Stomach (tissue), 9 donors: ENCODE data around the gene PFDN2. TPM values are rescaled to one million over a fixed set of nuclear protein-coding genes. Genes with fewer than 3 reads are reported as not detected.

Source experiments
- DNase-seq, 2 donors: peaks; one replicate each; pipeline versions ENCODE4 v3.0.0 to v3.0.0-alpha.2; 2013 to 2019
- H3K27ac ChIP-seq, 5 donors: fragments of 200-600 bp in 4 of 5; sonication (generic) in 4 of 5; one replicate each; pipeline ENCODE4 v1.5.1; 2013 to 2019; ENCODE audit warnings: mild to moderate bottlenecking in 1 of 5, moderate library complexity in 1 of 5
- H3K27me3 ChIP-seq, 3 donors: fragments of 200-600 bp; sonication (generic); one replicate each; pipeline ENCODE4 v1.5.1; 2017 to 2019; ENCODE audit warnings: mixed run types in 1 of 3
- H3K36me3 ChIP-seq, 4 donors: fragments of 200-600 bp; sonication (generic); 1 replicate in 3 of 4; 2 replicates in 1 of 4; pipeline ENCODE4 v1.5.1; 2016 to 2019
- H3K4me1 ChIP-seq, 4 donors: fragments of 200-600 bp; sonication (generic); one replicate each; pipeline ENCODE4 v1.5.1; 2016 to 2019
- H3K4me3 ChIP-seq, 4 donors: fragments of 200-600 bp; sonication (generic) in 3 of 4; one replicate each; pipeline ENCODE4 v1.5.1; 2016 to 2019; ENCODE audit warnings: mild to moderate bottlenecking in 1 of 4
- H3K9me3 ChIP-seq, 4 donors: fragments of 200-600 bp; sonication (generic); one replicate each; pipeline ENCODE4 v1.5.1; 2016 to 2019
- EP300 ChIP-seq: sonication (generic); formaldehyde crosslinking; IDR thresholded peaks from one replicate; pipeline ENCODE4 v1.6.1; 2017; ENCODE audit warnings: antibody characterized with exemption
- POLR2A ChIP-seq, 4 donors: fragments of 450-650 bp; IDR thresholded peaks; one replicate each; pipeline ENCODE4 v1.6.1; 2016; ENCODE audit warnings: antibody characterized with exemption in 4 of 4, control low read depth in 2 of 4, mild to moderate bottlenecking in 1 of 4, moderate library complexity in 1 of 4
- POLR2AphosphoS5 ChIP-seq, 3 donors: sonication (generic); formaldehyde crosslinking; IDR thresholded peaks; one replicate each; pipeline ENCODE4 v1.6.1; 2016; ENCODE audit warnings: antibody characterized with exemption in 3 of 3
- WGBS, 5 donors: extraction: QIAGEN DNeasy Blood & Tissue Kit in 3 of 5; methylation state at CpG; one replicate each; pipeline versions ENCODE4 v1.1.5 to v1.1.7; 2013 to 2018; 5-methylcytosine and 5-hydroxymethylcytosine counted together
- intact Hi-C: fragments of 100-400 bp; cut with DNase I; formaldehyde crosslinking; loops from one replicate; pipeline ENCODE4 v1.15.1; 2023; ENCODE audit warnings: low total_unique reads
- polyA plus RNA-seq, 3 donors: library from polyadenylated mRNA; stranded (reverse); fragments of 200-250 nt; gene quantifications; one replicate each; pipeline ENCODE4 v1.2.3, GENCODE V29; 2013
- total RNA-seq, 5 donors: library from RNA; depleted of rRNA; stranded (reverse); fragments of >200 nt; gene quantifications; one replicate each; pipeline versions ENCODE4 v1.1.0 to v1.2.3, GENCODE V29; 2014 to 2016
- TF ChIP-seq, protein P1 (sequence below), 7 experiments: fragments of 450-650 bp in 4 of 7; fragments of 200-600 bp in 3 of 7; sonication (generic) in 3 of 7; IDR thresholded peaks; one replicate each; pipeline ENCODE4 v1.5.1; 2016 to 2019; ENCODE audit warnings: antibody characterized with exemption in 7 of 7, control low read depth in 2 of 7, mild to moderate bottlenecking in 1 of 7
- donor health status: healthy with polysubstance abuse.
- donor health status: Bipolar disorder and iron deficiency.
- donor health status: healthy.

Gene PFDN2
- total and polyA plus RNA-seq, 8 donors = 11.6 to 166 (median 59.4) TPM; not detected in 2

GRCh38 chr1:161111117-161111516, 6.7 kb downstream of the PFDN2 start:
- 90 to 100% (median 98%) methylated on average over 3 of the region's 3 CpGs for WGBS, 5 donors
- Histone ChIP-seq H3K27me3 (no peaks in the 10 kb centered on the region), H3K9me3 (no peaks in the 10 kb centered on the region), H3K36me3 (peaks cover 0 to 23% (median 16%) of the 10 kb centered on the region in 4 donors), H3K27ac (no peak overlapping the region), H3K4me3 (no peak overlapping the region), H3K4me1 (peaks cover 12 to 48% (median 31%) of the 10 kb centered on the region in 4 donors)
- DNase-seq = no peak
- TF ChIP-seq EP300 = no peak
- TF ChIP-seq POLR2AphosphoS5 (IDR thresholded peaks at IDR 0.05) = no peak
- TF ChIP-seq, protein P1, sequence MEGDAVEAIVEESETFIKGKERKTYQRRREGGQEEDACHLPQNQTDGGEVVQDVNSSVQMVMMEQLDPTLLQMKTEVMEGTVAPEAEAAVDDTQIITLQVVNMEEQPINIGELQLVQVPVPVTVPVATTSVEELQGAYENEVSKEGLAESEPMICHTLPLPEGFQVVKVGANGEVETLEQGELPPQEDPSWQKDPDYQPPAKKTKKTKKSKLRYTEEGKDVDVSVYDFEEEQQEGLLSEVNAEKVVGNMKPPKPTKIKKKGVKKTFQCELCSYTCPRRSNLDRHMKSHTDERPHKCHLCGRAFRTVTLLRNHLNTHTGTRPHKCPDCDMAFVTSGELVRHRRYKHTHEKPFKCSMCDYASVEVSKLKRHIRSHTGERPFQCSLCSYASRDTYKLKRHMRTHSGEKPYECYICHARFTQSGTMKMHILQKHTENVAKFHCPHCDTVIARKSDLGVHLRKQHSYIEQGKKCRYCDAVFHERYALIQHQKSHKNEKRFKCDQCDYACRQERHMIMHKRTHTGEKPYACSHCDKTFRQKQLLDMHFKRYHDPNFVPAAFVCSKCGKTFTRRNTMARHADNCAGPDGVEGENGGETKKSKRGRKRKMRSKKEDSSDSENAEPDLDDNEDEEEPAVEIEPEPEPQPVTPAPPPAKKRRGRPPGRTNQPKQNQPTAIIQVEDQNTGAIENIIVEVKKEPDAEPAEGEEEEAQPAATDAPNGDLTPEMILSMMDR (IDR thresholded peaks at IDR 0.05) = no peak
- TF ChIP-seq POLR2A (IDR thresholded peaks at IDR 0.05) = no peak
- intact Hi-C loops = no loop called here

DNA sequence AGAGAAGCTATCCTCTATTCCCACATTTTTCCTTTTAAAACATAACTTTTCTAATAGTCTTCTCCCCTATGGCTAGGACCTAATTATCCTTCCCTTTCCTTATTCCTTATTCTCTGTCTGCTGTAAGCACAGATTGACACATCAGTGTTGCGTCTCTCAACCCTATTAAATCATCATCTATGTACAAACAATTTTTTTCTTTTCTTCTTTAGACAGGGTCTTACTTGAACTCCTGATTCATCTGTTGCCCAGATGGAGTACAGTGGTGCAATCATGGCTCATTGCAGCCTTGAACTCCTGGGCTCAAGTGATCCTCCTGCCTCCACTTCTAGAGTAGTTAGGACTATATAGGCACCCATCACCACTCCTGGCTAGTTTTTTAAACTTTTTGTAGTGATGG, 11.4 kb downstream of the PFDN2 start:
- intact Hi-C loops = no loop called here
- no peak overlapping the region for H3K4me3 ChIP-seq
- H3K36me3 ChIP-seq = peaks cover 7 to 35% (median 30%) of the 10 kb centered on the region in 4 donors
- H3K27ac ChIP-seq = no peak overlapping the region
- DNase-seq = no peak
- H3K9me3 ChIP-seq = no peaks in the 10 kb centered on the region
- no peaks in the 10 kb centered on the region for H3K27me3 ChIP-seq
- H3K4me1 ChIP-seq = peaks cover 0 to 4% (median under 1%) of the 10 kb centered on the region in 4 donors
- 93 to 97% (median 96%) methylated on average over 1 of the region's 1 CpG for WGBS, 5 donors
- TF ChIP-seq, protein P1 (IDR thresholded peaks at IDR 0.05) = no peak
- TF ChIP-seq POLR2AphosphoS5 (IDR thresholded peaks at IDR 0.05) = no peak
- no peak for TF ChIP-seq EP300
- TF ChIP-seq POLR2A (IDR thresholded peaks at IDR 0.05) = no peak

DNA sequence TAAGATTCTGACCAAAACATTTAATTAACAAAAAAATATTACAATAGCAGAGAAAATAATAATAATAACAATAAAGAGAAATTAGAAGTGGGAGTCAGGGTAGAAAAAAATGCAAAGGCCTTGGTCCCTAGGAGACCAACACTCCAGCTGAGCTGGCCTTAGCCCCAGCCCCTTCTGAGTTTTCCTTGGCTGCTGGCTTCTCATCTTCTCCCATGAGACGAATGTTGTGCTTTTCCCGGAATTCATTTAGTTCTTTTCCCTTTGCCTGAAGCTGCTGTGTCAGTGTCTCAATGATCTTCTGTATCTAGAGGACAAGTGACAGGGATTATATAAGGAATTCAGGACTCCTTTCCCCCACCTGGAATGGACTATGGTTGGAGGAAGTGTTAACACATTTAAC, 17.3 kb downstream of the PFDN2 start:
- Histone ChIP-seq H3K36me3 (peaks cover 7 to 39% (median 37%) of the 10 kb centered on the region in 4 donors), H3K4me3 (no peak overlapping the region), H3K27me3 (no peaks in the 10 kb centered on the region), H3K27ac (no peak overlapping the region), H3K4me1 (peaks cover 14 to 30% (median 21%) of the 10 kb centered on the region in 4 donors), H3K9me3 (no peaks in the 10 kb centered on the region)
- 66 to 85% (median 71%) methylated on average over 2 of the region's 2 CpGs for WGBS, 5 donors
- intact Hi-C loops = no loop called here
- no peak for TF ChIP-seq EP300
- TF ChIP-seq POLR2A (IDR thresholded peaks at IDR 0.05) = no peak
- no peak for TF ChIP-seq POLR2AphosphoS5 (IDR thresholded peaks at IDR 0.05)
- TF ChIP-seq, protein P1 (IDR thresholded peaks at IDR 0.05) = no peak
- DNase-seq = no peak

DNA sequence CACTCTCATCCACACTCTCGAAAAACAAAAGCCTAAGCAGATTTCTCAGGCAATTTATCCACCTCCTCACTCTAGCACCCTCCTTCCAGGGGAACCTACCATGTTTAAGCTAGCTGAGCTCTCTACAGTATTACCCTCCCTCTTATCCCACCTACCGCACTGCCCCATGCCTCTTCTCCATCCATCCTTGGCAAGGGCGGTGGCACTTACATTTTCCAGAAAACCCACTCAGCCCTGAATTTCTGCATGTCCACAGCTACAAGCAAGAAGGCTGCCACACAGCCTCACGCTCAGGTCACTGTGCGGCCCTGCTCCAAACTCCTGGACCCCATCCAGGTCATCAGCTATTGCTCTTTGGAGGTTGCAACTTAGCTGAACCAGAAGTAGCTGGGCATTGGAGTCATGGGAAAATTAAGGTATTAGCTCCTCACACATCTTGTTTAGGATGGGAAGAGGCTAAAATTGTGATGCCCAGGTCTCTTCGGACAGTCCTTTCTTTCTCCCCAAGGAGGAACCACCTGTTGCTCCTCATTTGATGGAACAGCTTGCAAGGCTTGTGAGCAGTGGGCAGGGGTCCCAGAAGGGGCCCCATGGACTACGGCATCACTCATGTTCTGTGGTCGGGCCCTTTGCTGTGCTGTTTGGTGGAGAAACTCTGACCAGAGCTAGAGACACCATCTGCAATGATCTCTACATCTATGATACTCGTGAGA, 18.6 kb downstream of the PFDN2 start:
- H3K27ac ChIP-seq = peak overlapping the region in 3 of 5 donors; percentile 69 to 77 (median 72)
- peak overlapping the region; percentile 57 to 79 (median 72) for H3K4me3 ChIP-seq
- peaks cover 7 to 39% (median 37%) of the 10 kb centered on the region in 4 donors for H3K36me3 ChIP-seq
- DNase-seq = no peak
- H3K27me3 ChIP-seq = no peaks in the 10 kb centered on the region
- no peaks in the 10 kb centered on the region for H3K9me3 ChIP-seq
- TF ChIP-seq EP300 = no peak
- TF ChIP-seq, protein P1 (IDR thresholded peaks at IDR 0.05) = no peak
- TF ChIP-seq POLR2A (IDR thresholded peaks at IDR 0.05) = no peak
- no peak for TF ChIP-seq POLR2AphosphoS5 (IDR thresholded peaks at IDR 0.05)
- H3K4me1 ChIP-seq = peaks cover 14 to 30% (median 21%) of the 10 kb centered on the region in 4 donors
- intact Hi-C loops = loop anchor here (10.0 kb wide), 1 partner anchor 104 kb away; no protein-coding TSS in a partner anchor
- WGBS, 5 donors = 62 to 78% (median 66%) methylated on average over 9 of the region's 9 CpGs
